OCI-LY7 (cell line): ENCODE measurements around the gene CRTC1. TPM values are rescaled to one million over a fixed set of nuclear protein-coding genes. Genes with fewer than 3 reads are reported as not detected.

Source experiments
- BruUV-seq: library from RNA; stranded (reverse); fragments of 400-500 nt; replicated peaks from 2 replicates; lab custom pipeline; 2021; lab: Mats Ljungman, UMichigan
- CTCF ChIA-PET: fragments of 300-600 bp; sonication (Branson Sonifier 250); formaldehyde crosslinking; loops from one replicate; lab custom pipeline; 2022; ENCODE audit warnings: antibody characterized with exemption; ENCODE audit not compliant: unreplicated experiment; lab: Charles Lee
- POLR2A ChIA-PET: fragments of 300-600 bp; sonication (Branson Sonifier 250); formaldehyde crosslinking; loops from one replicate; lab custom pipeline; 2022; ENCODE audit warnings: antibody characterized with exemption; lab: Charles Lee
- DNase-seq: peaks from one replicate; pipeline ENCODE4 v3.0.0-alpha.2; 2015; ENCODE audit warnings: low spot score
- H2AFZ ChIP-seq: fragments of 200-600 bp; sonication (generic), shearing (Covaris generic); 2 replicates; pipeline ENCODE4 v1.6.1; 2014; ENCODE audit warnings: mild to moderate bottlenecking, antibody characterized with exemption, low read length, moderate library complexity
- H3K27ac ChIP-seq: fragments of 200-600 bp; sonication (generic); 2 replicates; pipeline ENCODE4 v1.5.1; 2014; ENCODE audit warnings: mixed run types, low read depth, mild to moderate bottlenecking, moderate library complexity, low read length, inconsistent platforms; ENCODE audit not compliant: poor library complexity, severe bottlenecking
- H3K36me3 ChIP-seq: fragments of 200-600 bp; sonication (generic); 2 replicates; pipeline ENCODE4 v1.6.1; 2014; ENCODE audit warnings: mild to moderate bottlenecking, antibody characterized with exemption, low read length, moderate library complexity, mixed read lengths; ENCODE audit not compliant: insufficient read depth
- H3K4me1 ChIP-seq: fragments of 200-600 bp; sonication (generic); 2 replicates; pipeline ENCODE4 v1.5.1; 2014; ENCODE audit warnings: mild to moderate bottlenecking, low read length; ENCODE audit not compliant: insufficient read depth, poor library complexity, severe bottlenecking
- H3K4me2 ChIP-seq: fragments of 200-600 bp; sonication (generic); 2 replicates; pipeline ENCODE4 v1.6.1; 2014; ENCODE audit warnings: mild to moderate bottlenecking, low read length
- H3K4me3 ChIP-seq: fragments of 200-600 bp; sonication (generic); 2 replicates; pipeline ENCODE4 v1.5.1; 2014; ENCODE audit warnings: mild to moderate bottlenecking, low read depth, low read length; ENCODE audit not compliant: poor library complexity, severe bottlenecking
- H3K79me2 ChIP-seq: fragments of 200-600 bp; sonication (generic); 2 replicates; pipeline ENCODE4 v1.6.1; 2016; ENCODE audit warnings: low read depth, mild to moderate bottlenecking, low read length, moderate library complexity, mixed read lengths; ENCODE audit not compliant: insufficient read depth
- H3K9me2 ChIP-seq: fragments of 200-600 bp; sonication (generic); 2 replicates; pipeline ENCODE4 v1.6.1; 2016; ENCODE audit warnings: mild to moderate bottlenecking, low read length, mixed read lengths; ENCODE audit not compliant: insufficient read depth
- H3K9me3 ChIP-seq: fragments of 200-600 bp; sonication (generic); 2 replicates; pipeline ENCODE4 v1.6.1; 2014; ENCODE audit warnings: mild to moderate bottlenecking, mixed run types, low read length, mixed read lengths
- H4K20me1 ChIP-seq: fragments of 200-600 bp; sonication (generic); 2 replicates; pipeline ENCODE4 v1.6.1; 2014; ENCODE audit warnings: mild to moderate bottlenecking, antibody characterized with exemption, low read length, moderate library complexity, mixed read lengths; ENCODE audit not compliant: insufficient read depth
- EZH2phosphoT487 ChIP-seq: fragments of 200-600 bp; sonication (generic); IDR thresholded peaks from 2 replicates; pipeline ENCODE4 v1.6.1; 2018; ENCODE audit warnings: low read depth, borderline replicate concordance, mild to moderate bottlenecking, mixed run types, antibody characterized with exemption, low read length, moderate library complexity, mixed read lengths
- intact Hi-C: fragments of 100-400 bp; cut with micrococcal nuclease; formaldehyde crosslinking; loops from one replicate; pipeline ENCODE4 v1.10.0; 2022; ENCODE audit not compliant: unreplicated experiment
- total RNA-seq, 2 experiments: library from RNA; depleted of rRNA in 1 of 2; stranded (reverse); fragments of >200 nt in 1 of 2; shearing (Covaris generic) in 1 of 2; gene quantifications; 2 replicates each; pipeline ENCODE4 v1.2.3, GENCODE V29; 2014 to 2022
- TF ChIP-seq, protein P1 (sequence below): fragments of 200-600 bp; sonication (generic); conservative IDR thresholded peaks from 2 replicates; pipeline ENCODE4 v1.5.1; 2014; ENCODE audit warnings: mild to moderate bottlenecking, antibody characterized with exemption, low read length, moderate library complexity, mixed read lengths

CRTC1 gene
- total RNA-seq, 2 experiments from 2014 or later: 4.1 to 10.3 TPM

DNA sequence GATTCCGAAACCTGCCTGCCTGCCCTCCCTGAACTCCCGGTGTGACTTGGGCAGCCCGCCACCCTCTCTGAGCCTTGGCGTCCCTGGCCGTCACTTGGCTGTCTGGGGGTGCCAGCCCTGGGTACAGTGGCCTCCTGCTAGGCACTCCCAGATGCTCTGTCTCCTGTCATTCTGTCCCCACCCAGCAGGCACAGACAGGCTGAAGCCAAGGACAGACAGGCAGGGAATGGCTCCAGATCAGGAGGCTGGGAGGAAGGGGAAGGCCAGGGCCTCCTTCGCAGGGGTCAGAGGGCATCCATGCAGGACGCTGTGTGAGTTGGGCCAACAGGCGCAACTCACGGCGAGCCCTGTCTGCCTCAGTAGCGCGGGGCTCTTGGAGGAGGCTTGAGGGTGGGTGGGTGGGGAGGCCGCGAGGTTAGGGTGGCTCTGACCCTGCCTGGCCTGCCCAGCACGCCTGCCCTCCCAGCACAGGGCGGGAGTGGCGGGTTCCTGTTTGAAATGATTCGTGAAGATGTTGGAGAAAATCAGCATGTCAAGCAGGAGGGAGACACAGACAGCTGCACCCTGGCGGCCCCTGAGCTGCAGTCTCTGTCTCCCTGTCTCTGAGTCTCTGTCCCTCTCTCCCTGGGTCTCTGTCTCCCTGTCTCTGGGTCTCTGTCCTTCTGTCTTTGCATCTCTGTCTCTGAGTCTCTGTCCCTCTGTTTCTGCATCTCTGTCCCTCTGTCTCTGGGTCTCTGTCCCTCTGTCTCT is 27.0 kb upstream of the CRTC1 start:
- Histone ChIP-seq H3K4me1 (no peaks in the 10 kb centered on the region), H3K9me3 (no peaks in the 10 kb centered on the region), H3K36me3 (no peaks in the 10 kb centered on the region), H2AFZ (no peak overlapping the region), H4K20me1 (no peaks in the 10 kb centered on the region), H3K79me2 (no peaks in the 10 kb centered on the region), H3K9me2 (no peaks in the 10 kb centered on the region), H3K4me2 (no peak overlapping the region), H3K27ac (no peak overlapping the region), H3K4me3 (no peak overlapping the region)
- no peak for DNase-seq
- BruUV-seq: no TSS peak
- POLR2A ChIA-PET: no interaction called here
- CTCF ChIA-PET: no interaction called here
- TF ChIP-seq, protein P1, sequence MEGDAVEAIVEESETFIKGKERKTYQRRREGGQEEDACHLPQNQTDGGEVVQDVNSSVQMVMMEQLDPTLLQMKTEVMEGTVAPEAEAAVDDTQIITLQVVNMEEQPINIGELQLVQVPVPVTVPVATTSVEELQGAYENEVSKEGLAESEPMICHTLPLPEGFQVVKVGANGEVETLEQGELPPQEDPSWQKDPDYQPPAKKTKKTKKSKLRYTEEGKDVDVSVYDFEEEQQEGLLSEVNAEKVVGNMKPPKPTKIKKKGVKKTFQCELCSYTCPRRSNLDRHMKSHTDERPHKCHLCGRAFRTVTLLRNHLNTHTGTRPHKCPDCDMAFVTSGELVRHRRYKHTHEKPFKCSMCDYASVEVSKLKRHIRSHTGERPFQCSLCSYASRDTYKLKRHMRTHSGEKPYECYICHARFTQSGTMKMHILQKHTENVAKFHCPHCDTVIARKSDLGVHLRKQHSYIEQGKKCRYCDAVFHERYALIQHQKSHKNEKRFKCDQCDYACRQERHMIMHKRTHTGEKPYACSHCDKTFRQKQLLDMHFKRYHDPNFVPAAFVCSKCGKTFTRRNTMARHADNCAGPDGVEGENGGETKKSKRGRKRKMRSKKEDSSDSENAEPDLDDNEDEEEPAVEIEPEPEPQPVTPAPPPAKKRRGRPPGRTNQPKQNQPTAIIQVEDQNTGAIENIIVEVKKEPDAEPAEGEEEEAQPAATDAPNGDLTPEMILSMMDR: no peak
- no peak for TF ChIP-seq EZH2phosphoT487
- intact Hi-C loops: no loop called here

DNA sequence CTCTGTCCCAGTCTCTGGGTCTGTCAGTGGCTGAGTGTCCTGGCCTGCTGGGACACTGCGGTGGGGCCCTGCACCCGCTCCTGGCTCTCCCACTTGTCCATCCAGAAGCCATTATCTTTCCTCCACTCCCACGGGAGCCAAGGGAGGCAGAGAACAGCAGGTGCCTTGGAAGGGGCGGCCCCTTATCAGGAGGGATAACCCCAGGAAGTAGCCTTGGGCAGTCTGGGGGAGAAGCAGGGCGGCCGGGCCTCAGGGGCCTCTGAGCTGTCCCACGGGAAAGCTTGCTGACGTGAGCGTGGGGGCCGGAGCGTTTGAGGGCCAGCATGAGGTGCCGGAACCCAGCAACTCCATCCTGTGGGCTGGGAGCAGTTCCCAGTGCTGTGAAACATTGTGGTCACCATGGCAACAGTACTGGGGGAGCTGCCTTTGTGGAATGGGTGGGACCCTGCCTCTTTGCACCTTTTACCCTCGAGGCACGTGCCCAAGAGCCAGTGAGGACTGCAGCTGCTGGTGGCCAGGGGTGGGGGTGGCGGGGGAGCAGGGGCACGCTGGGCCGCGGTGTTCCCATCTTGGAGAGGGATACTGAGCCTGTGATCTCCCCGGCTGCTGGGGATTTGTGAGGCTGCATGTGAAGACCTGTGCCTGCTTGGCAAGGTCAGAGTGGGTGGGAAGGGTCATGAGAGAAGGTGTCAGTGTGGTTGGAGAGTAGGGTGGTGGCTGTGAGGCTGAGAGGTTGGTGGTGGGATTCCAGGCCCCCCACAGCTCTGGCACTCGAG is 25.7 kb upstream of the CRTC1 start:
- Histone ChIP-seq H3K36me3 (no peaks in the 10 kb centered on the region), H3K4me2 (no peak overlapping the region), H3K9me2 (no peaks in the 10 kb centered on the region), H3K4me1 (no peaks in the 10 kb centered on the region), H3K4me3 (no peak overlapping the region), H3K27ac (no peak overlapping the region), H2AFZ (no peak overlapping the region), H3K9me3 (no peaks in the 10 kb centered on the region), H3K79me2 (no peaks in the 10 kb centered on the region), H4K20me1 (no peaks in the 10 kb centered on the region)
- ChIA-PET CTCF (no interaction called here), POLR2A (interaction anchor here (0.6 kb wide), 1 partner anchor 54 kb away, joined by 5 read pairs; no protein-coding TSS in a partner anchor)
- TF ChIP-seq, protein P1: no peak
- no peak for TF ChIP-seq EZH2phosphoT487
- DNase-seq: no peak
- intact Hi-C loops: no loop called here
- BruUV-seq: no TSS peak
